Cardiac fibroblast (primary cell): Measurements from ENCODE around the gene UBE3D.

Source experiments
- DNase-seq, 2 donors: peaks; one replicate each; pipeline versions ENCODE4 v3.0.0 to v3.0.0-alpha.2; 2010; ENCODE audit warnings: low read depth in 2 of 2
- H3K4me3 ChIP-seq, 2 donors: replicated peaks in 1 of 2; 1 replicate in 1 of 2; 2 replicates in 1 of 2; pipeline ENCODE4 v1.5.1; 2011; ENCODE audit warnings: low read depth in 2 of 2, low read length in 2 of 2, mild to moderate bottlenecking in 2 of 2, moderate library complexity in 1 of 2
- CTCF ChIP-seq: IDR thresholded peaks from one replicate; pipeline ENCODE4 v1.5.1; 2011; ENCODE audit warnings: low read depth, mild to moderate bottlenecking, low read length, inconsistent platforms

The UBE3D gene

GRCh38 chr6:82878812-82879211 is 186.8 kb downstream of the UBE3D start:
- DNase-seq: peak; percentile 14 to 34
- TF ChIP-seq CTCF: no peak
- H3K4me3 ChIP-seq: no peak overlapping the region

- no peak for TF ChIP-seq CTCF
- H3K4me3 ChIP-seq: no peak overlapping the region
- no peak for DNase-seq
Measured at GRCh38 chr6:82877213-82878195, 188.1 kb downstream of the UBE3D start.

GRCh38 chr6:82875573-82876185 is 190.0 kb downstream of the UBE3D start:
- peak; percentile 29 to 83 for DNase-seq
- TF ChIP-seq CTCF: no peak
- H3K4me3 ChIP-seq: no peak overlapping the region

DNA sequence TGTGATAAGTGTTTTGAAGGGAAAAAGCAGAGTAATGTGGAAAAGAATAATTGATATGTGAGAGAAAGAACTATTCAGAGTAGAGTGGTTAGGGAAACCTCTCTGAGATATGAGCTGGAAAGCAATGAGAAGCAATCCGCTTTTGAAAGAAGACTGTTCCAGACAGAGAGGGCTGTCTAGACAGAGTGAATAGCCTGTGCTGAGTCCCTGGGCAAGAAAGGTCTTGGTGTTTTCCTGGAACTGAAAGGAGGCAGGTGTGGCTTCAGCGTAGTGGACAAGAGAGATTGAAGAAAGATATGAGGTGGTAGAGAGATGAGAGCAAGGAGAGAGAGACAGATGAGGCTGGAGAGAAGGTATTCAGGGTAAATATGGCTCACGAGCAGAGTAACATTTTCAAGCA is 190.8 kb downstream of the UBE3D start:
- DNase-seq: no peak
- no peak overlapping the region for H3K4me3 ChIP-seq

DNA sequence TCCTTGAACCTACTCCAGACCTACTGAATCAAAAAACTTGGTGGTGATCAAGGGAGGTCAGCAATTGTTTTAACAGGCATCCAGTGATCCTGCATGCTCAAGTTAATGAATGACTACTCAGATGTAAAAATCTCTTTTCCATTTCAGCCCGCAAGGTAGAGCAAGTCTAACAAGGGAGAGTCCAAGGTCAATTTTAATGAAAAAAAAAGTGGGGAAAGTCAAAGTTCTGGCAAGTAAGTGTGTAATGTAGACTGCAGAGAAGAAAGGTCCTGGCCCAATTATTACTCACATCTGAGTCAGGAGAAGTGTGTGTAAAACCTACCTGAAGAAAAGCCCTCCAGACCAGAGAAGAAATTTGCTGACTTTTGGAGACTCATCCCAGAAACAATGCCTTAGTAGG is 193.5 kb downstream of the UBE3D start:
- no peak overlapping the region for H3K4me3 ChIP-seq
- DNase-seq: no peak
- no peak for TF ChIP-seq CTCF

More for the DNA sequence above, 190.8 kb downstream of the UBE3D start:
- no peak for TF ChIP-seq CTCF

DNA sequence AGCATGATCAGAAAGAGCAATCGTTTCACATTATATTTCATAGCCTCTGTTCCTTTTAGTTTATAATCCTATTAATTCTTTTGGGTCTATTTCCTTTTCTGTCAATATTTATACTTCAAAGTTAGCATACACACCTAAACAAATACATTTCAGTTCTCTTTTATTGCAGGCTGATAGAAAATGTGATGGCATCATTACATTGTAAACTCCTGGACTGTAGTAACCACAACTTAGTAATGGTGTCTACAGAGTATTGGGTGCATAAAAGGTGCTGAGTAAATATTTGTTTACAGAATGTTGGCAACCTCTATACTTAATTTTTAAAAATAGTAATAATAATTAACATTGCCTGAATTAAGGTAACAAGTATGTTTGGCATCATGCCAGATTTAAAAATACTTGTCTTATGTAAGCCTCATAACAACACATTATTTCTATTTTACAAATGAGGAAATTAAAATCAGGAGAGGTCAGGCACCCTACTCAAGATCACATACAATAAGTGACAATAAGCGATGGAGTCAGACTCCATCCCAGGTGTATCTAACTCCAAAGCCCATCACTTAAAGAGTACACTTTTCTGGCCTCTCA is 195.0 kb downstream of the UBE3D start:
- H3K4me3 ChIP-seq: no peak overlapping the region
- DNase-seq: no peak
- no peak for TF ChIP-seq CTCF
